DND-41 (cell line): ENCODE measurements around the gene TREX2.

Experiments used
- ATAC-seq: fragments of 200-7000 bp; cut with Tn5 transposase; 3 replicates; pipeline ENCODE4 v1.9.1; 2021; ENCODE audit warnings: low read depth; ENCODE audit not compliant: insufficient read depth
- DNase-seq: peaks from one replicate; pipeline ENCODE4 v3.0.0-alpha.2; 2020
- H2AFZ ChIP-seq: 2 replicates; pipeline ENCODE4 v1.6.0; 2012; ENCODE audit warnings: low read depth, low read length
- H3K27ac ChIP-seq: 2 replicates; pipeline ENCODE4 v1.5.1; 2012; ENCODE audit warnings: low read length, inconsistent platforms
- H3K27me3 ChIP-seq: fragments of 200-600 bp; sonication (generic); 2 replicates; pipeline ENCODE4 v1.6.0; 2012; ENCODE audit warnings: low read length, mild to moderate bottlenecking, inconsistent platforms; ENCODE audit not compliant: insufficient read depth, poor library complexity
- H3K36me3 ChIP-seq: 2 replicates; pipeline ENCODE4 v1.5.1; 2012; ENCODE audit warnings: low read length, inconsistent platforms; ENCODE audit not compliant: insufficient read depth
- H3K4me1 ChIP-seq: 2 replicates; pipeline ENCODE4 v1.5.1; 2012; ENCODE audit warnings: mild to moderate bottlenecking, low read length; ENCODE audit not compliant: insufficient read depth
- H3K4me2 ChIP-seq: 2 replicates; pipeline ENCODE4 v1.6.0; 2012; ENCODE audit warnings: mild to moderate bottlenecking, moderate library complexity, low read length, inconsistent platforms; ENCODE audit not compliant: insufficient read depth
- H3K4me3 ChIP-seq, 2 experiments: fragments of 200-600 bp in 1 of 2; shearing (Covaris generic) in 1 of 2; 2 replicates each; pipeline ENCODE4 v1.5.1; 2012 to 2016; ENCODE audit warnings: inconsistent platforms in 2 of 2, low read length in 2 of 2, mild to moderate bottlenecking in 2 of 2, low read depth in 1 of 2, moderate library complexity in 1 of 2
- H3K79me2 ChIP-seq: 2 replicates; pipeline ENCODE4 v1.6.0; 2012; ENCODE audit warnings: low read length, inconsistent platforms; ENCODE audit not compliant: insufficient read depth
- H3K9ac ChIP-seq: 2 replicates; pipeline ENCODE4 v1.6.0; 2012; ENCODE audit warnings: low read depth, mild to moderate bottlenecking, inconsistent platforms, low read length, moderate library complexity
- H3K9me3 ChIP-seq: 2 replicates; pipeline ENCODE4 v1.5.1; 2012; ENCODE audit warnings: low read length, moderate library complexity, mild to moderate bottlenecking, inconsistent platforms; ENCODE audit not compliant: insufficient read depth, severe bottlenecking
- H4K20me1 ChIP-seq: 2 replicates; pipeline ENCODE4 v1.6.0; 2012; ENCODE audit warnings: low read length; ENCODE audit not compliant: insufficient read depth
- CTCF ChIP-seq: IDR thresholded peaks from 2 replicates; pipeline ENCODE4 v1.5.1; 2012; ENCODE audit warnings: borderline replicate concordance, low read length, moderate library complexity, mild to moderate bottlenecking; ENCODE audit not compliant: poor library complexity, severe bottlenecking; ENCODE audit errors: extremely low read depth
- EZH2 ChIP-seq: IDR thresholded peaks from 3 replicates; pipeline ENCODE4 v1.6.1; 2012; ENCODE audit warnings: borderline replicate concordance, low read depth, mild to moderate bottlenecking, moderate library complexity, low read length, inconsistent platforms; ENCODE audit not compliant: severe bottlenecking

TREX2 gene

GRCh38 chrX:153449368-153450113, 3.7 kb upstream of the TREX2 start:
- TF ChIP-seq EZH2 (no peak), CTCF (no peak)
- H3K9me3 ChIP-seq: no peaks in the 10 kb centered on the region
- no peak overlapping the region for H3K9ac ChIP-seq
- DNase-seq (no peak), ATAC-seq (no peak)
- no peak overlapping the region for H2AFZ ChIP-seq
- no peak overlapping the region for H3K4me2 ChIP-seq
- no peak overlapping the region for H3K27ac ChIP-seq
- peaks cover 13% of the 10 kb centered on the region; the same call in 1 of the 2 replicates for H3K36me3 ChIP-seq
- H3K4me3 ChIP-seq: no peak overlapping the region
- no peaks in the 10 kb centered on the region for H4K20me1 ChIP-seq
- H3K79me2 ChIP-seq: no peaks in the 10 kb centered on the region
- no peaks in the 10 kb centered on the region for H3K4me1 ChIP-seq
- H3K27me3 ChIP-seq: no peaks in the 10 kb centered on the region

GRCh38 chrX:153448556-153449367, 2.9 kb upstream of the TREX2 start:
- Histone ChIP-seq H3K27me3 (no peaks in the 10 kb centered on the region), H3K4me3 (no peak overlapping the region), H3K79me2 (no peaks in the 10 kb centered on the region), H3K36me3 (peaks cover 11% of the 10 kb centered on the region; the same call in 1 of the 2 replicates), H3K27ac (no peak overlapping the region), H3K9ac (no peak overlapping the region), H3K9me3 (no peaks in the 10 kb centered on the region), H3K4me2 (no peak overlapping the region), H2AFZ (no peak overlapping the region), H4K20me1 (no peaks in the 10 kb centered on the region), H3K4me1 (no peaks in the 10 kb centered on the region)
- no peak for ATAC-seq
- TF ChIP-seq EZH2 (no peak), CTCF (no peak)
- DNase-seq: no peak

- no peak for DNase-seq
- H3K36me3 ChIP-seq: peaks cover 11% of the 10 kb centered on the region; the same call in 1 of the 2 replicates
- no peak overlapping the region for H3K4me3 ChIP-seq
- H3K27me3 ChIP-seq: no peaks in the 10 kb centered on the region
- no peak overlapping the region for H3K9ac ChIP-seq
- no peak overlapping the region for H3K4me2 ChIP-seq
- TF ChIP-seq CTCF (no peak), EZH2 (no peak)
- no peaks in the 10 kb centered on the region for H3K4me1 ChIP-seq
- no peak overlapping the region for H2AFZ ChIP-seq
- no peaks in the 10 kb centered on the region for H3K9me3 ChIP-seq
- H4K20me1 ChIP-seq: no peaks in the 10 kb centered on the region
- no peak for ATAC-seq
- no peaks in the 10 kb centered on the region for H3K79me2 ChIP-seq
- H3K27ac ChIP-seq: no peak overlapping the region
Measured at GRCh38 chrX:153447581-153447960, 1.7 kb upstream of the TREX2 start.
